ENCODE results near the gene BAHD1. TPM values are rescaled to one million over a fixed set of nuclear protein-coding genes. Genes with fewer than 3 reads are reported as not detected.

Gene BAHD1
- total RNA-seq, 1 donor from 2014 or later, result 23.9 TPM

- Mint-ChIP-seq H3K27ac (peak overlapping the region; percentile 12), H3K36me3 (peaks cover 4% of the 10 kb centered on the region), H3K4me3 (no peak overlapping the region)
These were observed 28.2 kb downstream of the BAHD1 start for GRCh38 chr15:40468898-40469331.

GRCh38 chr15:40469776-40470390 lies 29.1 kb downstream of the BAHD1 start:
- peaks cover 4% of the 10 kb centered on the region for H3K36me3 Mint-ChIP-seq
- H3K27ac Mint-ChIP-seq, result peak overlapping the region; percentile 64
- DNase-seq (ENCODE audit: low spot score in 2 of 2, unreplicated experiment in 2 of 2), result no peak
- no peaks in the 10 kb centered on the region for H3K9me3 Mint-ChIP-seq
- no peaks in the 10 kb centered on the region for H3K27me3 Mint-ChIP-seq (ENCODE audit: low read depth)
- peaks cover 22% of the 10 kb centered on the region for H3K4me1 Mint-ChIP-seq
- peak overlapping the region; percentile 63 for H3K4me3 Mint-ChIP-seq
- no peak for TF ChIP-seq CTCF (IDR thresholded peaks at IDR 0.05; ENCODE audit: unreplicated experiment)

More at GRCh38 chr15:40468898-40469331, 28.2 kb downstream of the BAHD1 start:
- H3K4me1 Mint-ChIP-seq, result peaks cover 22% of the 10 kb centered on the region
- no peaks in the 10 kb centered on the region for H3K27me3 Mint-ChIP-seq (ENCODE audit: low read depth)
- DNase-seq (ENCODE audit: low spot score in 2 of 2, unreplicated experiment in 2 of 2), result no peak
- no peaks in the 10 kb centered on the region for H3K9me3 Mint-ChIP-seq
- no peak for TF ChIP-seq CTCF (IDR thresholded peaks at IDR 0.05; ENCODE audit: unreplicated experiment)

- Mint-ChIP-seq H3K4me1 (peaks cover 22% of the 10 kb centered on the region), H3K27ac (peak within 1 kb of the TSS; percentile 80), H3K27me3 (ENCODE audit: low read depth) (no peaks in the 10 kb centered on the region), H3K36me3 (peaks cover under 1% of the 10 kb centered on the region), H3K9me3 (no peaks in the 10 kb centered on the region), H3K4me3 (peak within 1 kb of the TSS; percentile 84)
- peak; percentile 47 to 54 for DNase-seq (ENCODE audit: low spot score in 2 of 2, unreplicated experiment in 2 of 2)
- no peak for TF ChIP-seq CTCF (IDR thresholded peaks at IDR 0.05; ENCODE audit: unreplicated experiment)
These were observed 29.8 kb downstream of the BAHD1 start, which contains the start of gene CHST14 for GRCh38 chr15:40470423-40471104. Gene CHST14, plus strand, starts transcription at chr15:40470984. Its CDS starts 230 bp downstream, at chr15:40471214.

- peak overlapping the region; percentile 84 for H3K4me3 Mint-ChIP-seq
- peak overlapping the region; percentile 80 for H3K27ac Mint-ChIP-seq
- no peaks in the 10 kb centered on the region for H3K9me3 Mint-ChIP-seq
- DNase-seq (ENCODE audit: low spot score in 2 of 2, unreplicated experiment in 2 of 2), result peak in 1 of 2 experiments; percentile 51
- H3K36me3 Mint-ChIP-seq, result no peaks in the 10 kb centered on the region
- H3K4me1 Mint-ChIP-seq, result peaks cover 22% of the 10 kb centered on the region
- H3K27me3 Mint-ChIP-seq (ENCODE audit: low read depth), result no peaks in the 10 kb centered on the region
- no peak for TF ChIP-seq CTCF (IDR thresholded peaks at IDR 0.05; ENCODE audit: unreplicated experiment)
These were observed 30.5 kb downstream of the BAHD1 start for GRCh38 chr15:40471105-40471807.

GRCh38 chr15:40471808-40472150 lies 31.0 kb downstream of the BAHD1 start:
- Mint-ChIP-seq H3K27me3 (ENCODE audit: low read depth) (no peaks in the 10 kb centered on the region), H3K9me3 (no peaks in the 10 kb centered on the region), H3K36me3 (no peaks in the 10 kb centered on the region), H3K4me1 (peaks cover 22% of the 10 kb centered on the region), H3K27ac (peak overlapping the region; percentile 80), H3K4me3 (peak overlapping the region; percentile 84)
- DNase-seq (ENCODE audit: low spot score in 2 of 2, unreplicated experiment in 2 of 2), result peak in 1 of 2 experiments; percentile 61
- TF ChIP-seq CTCF (IDR thresholded peaks at IDR 0.05; ENCODE audit: unreplicated experiment), result no peak

Data from mesothelial cell of epicardium (in vitro differentiated cells).